Measurements from ENCODE around the gene CDC123. TPM values are rescaled to one million over a fixed set of nuclear protein-coding genes. Genes with fewer than 3 reads are reported as not detected.

Gene CDC123
- total and polyA plus RNA-seq, 2 donors (not counting 3 experiments of a cell fraction or from before 2014, with no cell fraction given) = 65.6 to 106 TPM

- H3K9me3 ChIP-seq (replicated peaks; ENCODE audit: control insufficient read depth, insufficient read depth, low read length) = no peaks in the 10 kb centered on the region
- BruUV-seq (replicated peaks) = TSS peak; percentile 32
- no peaks in the 10 kb centered on the region for H4K20me1 ChIP-seq (replicated peaks; ENCODE audit: control insufficient read depth, extremely low read depth, insufficient read depth, low read length)
- ChIA-PET CTCF (interaction anchor here (1.2 to 2.0 kb wide), 2 partner anchors 9 to 20 kb away, joined by 7 to 14 read pairs; no protein-coding TSS in a partner anchor), POLR2A (interaction anchor here (0.6 to 1.1 kb wide), 2 partner anchors 202 to 585 kb away, joined by 4 to 6 read pairs; no protein-coding TSS in a partner anchor)
- peaks cover 21% of the 10 kb centered on the region for H3K4me1 ChIP-seq (ENCODE audit: control insufficient read depth, extremely low read depth, insufficient read depth, low read length)
- peak overlapping the region; percentile 86 for H3K4me2 ChIP-seq (ENCODE audit: insufficient read depth, low read length)
- H3K27me3 ChIP-seq (ENCODE audit: control insufficient read depth in 2 of 2, insufficient read depth in 2 of 2, low read length in 2 of 2) = no peaks in the 10 kb centered on the region
- TF ChIP-seq CTCF (IDR thresholded peaks at IDR 0.05; ENCODE audit: extremely low read depth in 1 of 2, insufficient read depth in 1 of 2, low read depth in 1 of 2, low read length in 2 of 2) (no peak), GATA2 (IDR thresholded peaks at IDR 0.05; ENCODE audit: insufficient read depth, insufficient read length, low read depth, low read length) (peak; percentile 19), EZH2 (IDR thresholded peaks at IDR 0.05; ENCODE audit: borderline replicate concordance, low read depth, low read length, severe bottlenecking) (no peak)
- dilution Hi-C loops (cut with MboI; ENCODE audit: extremely low pct_ligation_motif_present, low sequenced_read_pairs) = no loop called here
- no peaks in the 10 kb centered on the region for H3K9me1 ChIP-seq (replicated peaks; ENCODE audit: control insufficient read depth, extremely low read depth, insufficient read depth, low read length)
- intact Hi-C loops (cut with micrococcal nuclease) = loop anchor here (1.0 to 10.0 kb wide), 4 partner anchors 64 to 512 kb away; partner anchors contain the start of gene UPF2
- H2AFZ ChIP-seq (ENCODE audit: low read depth, low read length) = peak overlapping the region; percentile 71
- H3K4me3 ChIP-seq (replicated peaks in 1 of 3; ENCODE audit: insufficient read depth in 1 of 3, low read depth in 1 of 3, low read length in 3 of 3) = peak overlapping the region; percentile 72 to 95 (median 86)
- peaks cover 84% of the 10 kb centered on the region for H3K79me2 ChIP-seq (ENCODE audit: control insufficient read depth, insufficient read depth, low read length)
- FAIRE-seq (no peak), DNase-seq (ENCODE audit: low read depth, low spot score) (no peak)
- H3K9ac ChIP-seq (replicated peaks; ENCODE audit: extremely low read depth, insufficient read depth, low read length) = peak overlapping the region; percentile 89
- peak overlapping the region; percentile 78 for H3K27ac ChIP-seq (ENCODE audit: insufficient read depth, low read depth, low read length)
- peaks cover 3% of the 10 kb centered on the region in 2 experiments for H3K36me3 ChIP-seq (ENCODE audit: control insufficient read depth in 2 of 2, extremely low read depth in 1 of 2, insufficient read depth in 2 of 2, low read length in 2 of 2)
Measured at GRCh38 chr10:12195281-12195602, 746 bp upstream of the CDC123 start.

All from endothelial cell of umbilical vein (primary cell).